ENCODE measurements around the gene PSAPL1.

DNA sequence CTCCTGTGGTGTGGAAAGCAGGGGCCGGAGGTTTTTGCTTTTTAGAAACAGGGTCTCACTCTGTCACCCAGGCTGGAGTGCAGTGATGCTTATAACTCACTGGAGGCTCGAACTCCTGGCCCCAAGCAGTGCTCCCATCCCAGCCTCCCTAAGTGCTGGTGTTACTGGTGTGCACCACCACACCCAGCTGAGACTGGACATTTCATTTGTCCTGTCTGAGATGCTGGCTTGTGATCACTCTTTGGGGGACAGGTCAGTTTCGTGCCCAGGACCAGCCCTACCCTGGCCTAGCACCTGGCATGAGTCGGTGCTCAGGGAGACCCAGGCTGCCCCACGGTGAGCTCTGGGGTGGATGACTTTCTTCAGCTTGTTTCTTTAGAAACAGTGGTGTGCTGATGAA, 11.3 kb downstream of the PSAPL1 start:
- no peak for TF ChIP-seq POLR2A (IDR thresholded peaks at IDR 0.05)
- TF ChIP-seq, protein P1, sequence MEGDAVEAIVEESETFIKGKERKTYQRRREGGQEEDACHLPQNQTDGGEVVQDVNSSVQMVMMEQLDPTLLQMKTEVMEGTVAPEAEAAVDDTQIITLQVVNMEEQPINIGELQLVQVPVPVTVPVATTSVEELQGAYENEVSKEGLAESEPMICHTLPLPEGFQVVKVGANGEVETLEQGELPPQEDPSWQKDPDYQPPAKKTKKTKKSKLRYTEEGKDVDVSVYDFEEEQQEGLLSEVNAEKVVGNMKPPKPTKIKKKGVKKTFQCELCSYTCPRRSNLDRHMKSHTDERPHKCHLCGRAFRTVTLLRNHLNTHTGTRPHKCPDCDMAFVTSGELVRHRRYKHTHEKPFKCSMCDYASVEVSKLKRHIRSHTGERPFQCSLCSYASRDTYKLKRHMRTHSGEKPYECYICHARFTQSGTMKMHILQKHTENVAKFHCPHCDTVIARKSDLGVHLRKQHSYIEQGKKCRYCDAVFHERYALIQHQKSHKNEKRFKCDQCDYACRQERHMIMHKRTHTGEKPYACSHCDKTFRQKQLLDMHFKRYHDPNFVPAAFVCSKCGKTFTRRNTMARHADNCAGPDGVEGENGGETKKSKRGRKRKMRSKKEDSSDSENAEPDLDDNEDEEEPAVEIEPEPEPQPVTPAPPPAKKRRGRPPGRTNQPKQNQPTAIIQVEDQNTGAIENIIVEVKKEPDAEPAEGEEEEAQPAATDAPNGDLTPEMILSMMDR (IDR thresholded peaks at IDR 0.05), result no peak
- no peak for TF ChIP-seq EP300 (IDR thresholded peaks at IDR 0.05)
- TF ChIP-seq POLR2AphosphoS5 (IDR thresholded peaks at IDR 0.05), result no peak
